ENCODE results near the gene ZSCAN25.
A peak's percentile ranks its signal among the peaks of the same experiment; 100 is the strongest.
"Not testable (repeated sequence)": the region's sequence is repeated elsewhere in the genome, so short reads cannot be mapped to it uniquely, and the experiment has no call there.

Gene ZSCAN25

GRCh38 chr7:99625321-99625720 is 8.6 kb downstream of the ZSCAN25 start:
- peaks cover 45% of the 10 kb centered on the region for H3K4me1 Mint-ChIP-seq (ENCODE audit: low read depth)
- peaks cover 79% of the 10 kb centered on the region for H3K36me3 Mint-ChIP-seq (ENCODE audit: low read depth)
- no peaks in the 10 kb centered on the region for H3K9me3 Mint-ChIP-seq
- no peaks in the 10 kb centered on the region for H3K27me3 Mint-ChIP-seq (ENCODE audit: low read depth)
- H3K4me3 Mint-ChIP-seq: peak overlapping the region; percentile 78
- H3K27ac Mint-ChIP-seq: peak overlapping the region; percentile 89

- H3K4me3 Mint-ChIP-seq: no peak overlapping the region
- H3K4me1 Mint-ChIP-seq (ENCODE audit: low read depth): peaks cover 45% of the 10 kb centered on the region
- H3K27me3 Mint-ChIP-seq (ENCODE audit: low read depth): no peaks in the 10 kb centered on the region
- H3K27ac Mint-ChIP-seq: peak overlapping the region; percentile 42
- H3K36me3 Mint-ChIP-seq (ENCODE audit: low read depth): peaks cover 80% of the 10 kb centered on the region
- H3K9me3 Mint-ChIP-seq: no peaks in the 10 kb centered on the region
Measured at GRCh38 chr7:99625961-99626360, 9.2 kb downstream of the ZSCAN25 start.

- Mint-ChIP-seq H3K27ac (no peak overlapping the region), H3K4me3 (no peak overlapping the region), H3K36me3 (ENCODE audit: low read depth) (peaks cover 77% of the 10 kb centered on the region), H3K9me3 (no peaks in the 10 kb centered on the region), H3K27me3 (ENCODE audit: low read depth) (no peaks in the 10 kb centered on the region), H3K4me1 (ENCODE audit: low read depth) (peaks cover 42% of the 10 kb centered on the region)
Measured at GRCh38 chr7:99626661-99627060, 9.9 kb downstream of the ZSCAN25 start.

GRCh38 chr7:99627513-99627912 is 10.8 kb downstream of the ZSCAN25 start:
- H3K27me3 Mint-ChIP-seq (ENCODE audit: low read depth): no peaks in the 10 kb centered on the region
- no peak overlapping the region for H3K27ac Mint-ChIP-seq
- H3K36me3 Mint-ChIP-seq (ENCODE audit: low read depth): peaks cover 76% of the 10 kb centered on the region
- no peaks in the 10 kb centered on the region for H3K9me3 Mint-ChIP-seq
- no peak overlapping the region for H3K4me3 Mint-ChIP-seq
- peaks cover 41% of the 10 kb centered on the region for H3K4me1 Mint-ChIP-seq (ENCODE audit: low read depth)

GRCh38 chr7:99628471-99629465 is 12.0 kb downstream of the ZSCAN25 start:
- Mint-ChIP-seq H3K27me3 (ENCODE audit: low read depth) (no peaks in the 10 kb centered on the region), H3K4me1 (ENCODE audit: low read depth) (peaks cover 29% of the 10 kb centered on the region), H3K4me3 (no peak overlapping the region), H3K27ac (no peak overlapping the region), H3K9me3 (no peaks in the 10 kb centered on the region), H3K36me3 (ENCODE audit: low read depth) (peaks cover 70% of the 10 kb centered on the region)

GRCh38 chr7:99629643-99630042 is 12.9 kb downstream of the ZSCAN25 start:
- Mint-ChIP-seq H3K27me3 (ENCODE audit: low read depth) (no peaks in the 10 kb centered on the region), H3K4me1 (ENCODE audit: low read depth) (peaks cover 20% of the 10 kb centered on the region), H3K27ac (no peak overlapping the region), H3K9me3 (no peaks in the 10 kb centered on the region), H3K36me3 (ENCODE audit: low read depth) (peaks cover 61% of the 10 kb centered on the region), H3K4me3 (no peak overlapping the region)

GRCh38 chr7:99631295-99632109 is 14.8 kb downstream of the ZSCAN25 start:
- no peaks in the 10 kb centered on the region for H3K27me3 Mint-ChIP-seq (ENCODE audit: low read depth)
- H3K36me3 Mint-ChIP-seq (ENCODE audit: low read depth): peaks cover 49% of the 10 kb centered on the region
- no peak overlapping the region for H3K27ac Mint-ChIP-seq
- peaks cover 5% of the 10 kb centered on the region for H3K4me1 Mint-ChIP-seq (ENCODE audit: low read depth)
- H3K4me3 Mint-ChIP-seq: no peak overlapping the region
- no peaks in the 10 kb centered on the region for H3K9me3 Mint-ChIP-seq

- not testable (repeated sequence) for H3K4me3 Mint-ChIP-seq; H3K27me3 Mint-ChIP-seq (ENCODE audit: low read depth); H3K4me1 Mint-ChIP-seq (ENCODE audit: low read depth); H3K9me3 Mint-ChIP-seq; H3K27ac Mint-ChIP-seq
- peaks cover 27% of the 10 kb centered on the region for H3K36me3 Mint-ChIP-seq (ENCODE audit: low read depth)
Measured at GRCh38 chr7:99637414-99637813, 20.7 kb downstream of the ZSCAN25 start.

- Mint-ChIP-seq H3K4me1 (ENCODE audit: low read depth) (peaks cover 3% of the 10 kb centered on the region), H3K27me3 (ENCODE audit: low read depth) (no peaks in the 10 kb centered on the region), H3K27ac (no peak overlapping the region), H3K9me3 (no peaks in the 10 kb centered on the region), H3K4me3 (no peak overlapping the region), H3K36me3 (ENCODE audit: low read depth) (peaks cover 25% of the 10 kb centered on the region)
Measured at GRCh38 chr7:99638731-99639130, 22.0 kb downstream of the ZSCAN25 start.

GRCh38 chr7:99639267-99639666 is 22.5 kb downstream of the ZSCAN25 start:
- Mint-ChIP-seq H3K36me3 (ENCODE audit: low read depth) (peaks cover 29% of the 10 kb centered on the region), H3K9me3 (no peaks in the 10 kb centered on the region), H3K27me3 (ENCODE audit: low read depth) (no peaks in the 10 kb centered on the region), H3K4me1 (ENCODE audit: low read depth) (peaks cover 3% of the 10 kb centered on the region), H3K27ac (no peak overlapping the region), H3K4me3 (no peak overlapping the region)

GRCh38 chr7:99642027-99642426 is 25.3 kb downstream of the ZSCAN25 start:
- Mint-ChIP-seq H3K4me1 (ENCODE audit: low read depth) (peaks cover 3% of the 10 kb centered on the region), H3K27me3 (ENCODE audit: low read depth) (no peaks in the 10 kb centered on the region), H3K27ac (no peak overlapping the region), H3K9me3 (peaks cover 9% of the 10 kb centered on the region), H3K4me3 (no peak overlapping the region), H3K36me3 (ENCODE audit: low read depth) (peaks cover 38% of the 10 kb centered on the region)

GRCh38 chr7:99643464-99643863 is 26.7 kb downstream of the ZSCAN25 start:
- Mint-ChIP-seq H3K27ac (no peak overlapping the region), H3K9me3 (peaks cover 9% of the 10 kb centered on the region), H3K27me3 (ENCODE audit: low read depth) (no peaks in the 10 kb centered on the region), H3K4me3 (no peak overlapping the region), H3K4me1 (ENCODE audit: low read depth) (peaks cover 3% of the 10 kb centered on the region), H3K36me3 (ENCODE audit: low read depth) (peaks cover 38% of the 10 kb centered on the region)

- Mint-ChIP-seq H3K9me3 (peaks cover 9% of the 10 kb centered on the region), H3K4me1 (ENCODE audit: low read depth) (peaks cover 3% of the 10 kb centered on the region), H3K27me3 (ENCODE audit: low read depth) (no peaks in the 10 kb centered on the region), H3K4me3 (no peak overlapping the region), H3K27ac (no peak overlapping the region), H3K36me3 (ENCODE audit: low read depth) (peaks cover 35% of the 10 kb centered on the region)
Measured at GRCh38 chr7:99644431-99644830, 27.7 kb downstream of the ZSCAN25 start.

GRCh38 chr7:99645590-99645989 is 28.8 kb downstream of the ZSCAN25 start:
- peaks cover 35% of the 10 kb centered on the region for H3K36me3 Mint-ChIP-seq (ENCODE audit: low read depth)
- H3K27ac Mint-ChIP-seq: no peak overlapping the region
- no peak overlapping the region for H3K4me3 Mint-ChIP-seq
- peaks cover 3% of the 10 kb centered on the region for H3K4me1 Mint-ChIP-seq (ENCODE audit: low read depth)
- H3K9me3 Mint-ChIP-seq: peaks cover 9% of the 10 kb centered on the region
- H3K27me3 Mint-ChIP-seq (ENCODE audit: low read depth): no peaks in the 10 kb centered on the region

GRCh38 chr7:99648843-99649242 is 32.1 kb downstream of the ZSCAN25 start:
- H3K27ac Mint-ChIP-seq: no peak overlapping the region
- H3K4me3 Mint-ChIP-seq: no peak overlapping the region
- H3K27me3 Mint-ChIP-seq (ENCODE audit: low read depth): no peaks in the 10 kb centered on the region
- H3K4me1 Mint-ChIP-seq (ENCODE audit: low read depth): no peaks in the 10 kb centered on the region
- peaks cover 26% of the 10 kb centered on the region for H3K36me3 Mint-ChIP-seq (ENCODE audit: low read depth)
- H3K9me3 Mint-ChIP-seq: peaks cover 9% of the 10 kb centered on the region
